Activated T-helper 17 cell treated with anti-CD3 and anti-CD28 coated beads, Interleukin-2, amount 50 U/mL, for 72 hours (primary cell): ENCODE results near the gene TRABD2B. TPM values are rescaled to one million over a fixed set of nuclear protein-coding genes. Genes with fewer than 3 reads are reported as not detected.

Source experiments
- ATAC-seq: fragments of 150-1000 bp; cut with Tn5 transposase; replicated peaks from 2 replicates; pipeline ENCODE4 v1.10.0; 2021; ENCODE audit warnings: mild to moderate bottlenecking, moderate library complexity
- H3K27ac Mint-ChIP-seq: one replicate; pipeline ENCODE4 v1.8.0; 2022; ENCODE audit warnings: mixed read lengths
- H3K27me3 Mint-ChIP-seq: one replicate; pipeline ENCODE4 v1.8.0; 2022; ENCODE audit warnings: mixed read lengths
- H3K36me3 Mint-ChIP-seq: one replicate; pipeline ENCODE4 v1.8.0; 2022; ENCODE audit warnings: low read depth, mild to moderate bottlenecking, mixed read lengths
- H3K4me1 Mint-ChIP-seq: one replicate; pipeline ENCODE4 v1.8.0; 2022; ENCODE audit warnings: mixed read lengths
- H3K4me3 Mint-ChIP-seq: one replicate; pipeline ENCODE4 v1.8.0; 2022; ENCODE audit warnings: mild to moderate bottlenecking, mixed read lengths
- H3K9me3 Mint-ChIP-seq: one replicate; pipeline ENCODE4 v1.8.0; 2022; ENCODE audit warnings: mixed read lengths
- total RNA-seq, 2 donors: library from RNA; stranded (reverse); gene quantifications; one replicate each; pipeline ENCODE4 v1.2.3, GENCODE V29; 2022

Gene TRABD2B
- total RNA-seq, 2 donors from 2014 or later = not detected

GRCh38 chr1:47837866-47838561 is 159.2 kb downstream of the TRABD2B start:
- Mint-ChIP-seq H3K27me3 (peaks cover 21% of the 10 kb centered on the region), H3K4me3 (no peak overlapping the region), H3K27ac (no peak overlapping the region), H3K9me3 (peaks cover 4% of the 10 kb centered on the region), H3K36me3 (no peaks in the 10 kb centered on the region), H3K4me1 (no peaks in the 10 kb centered on the region)
- no peak for ATAC-seq

GRCh38 chr1:47837056-47837830 is 159.9 kb downstream of the TRABD2B start:
- H3K4me1 Mint-ChIP-seq = no peaks in the 10 kb centered on the region
- H3K27me3 Mint-ChIP-seq = peaks cover 15% of the 10 kb centered on the region
- no peak for ATAC-seq
- H3K4me3 Mint-ChIP-seq = no peak overlapping the region
- H3K36me3 Mint-ChIP-seq = no peaks in the 10 kb centered on the region
- peaks cover 4% of the 10 kb centered on the region for H3K9me3 Mint-ChIP-seq
- no peak overlapping the region for H3K27ac Mint-ChIP-seq

- no peak for ATAC-seq
- no peaks in the 10 kb centered on the region for H3K36me3 Mint-ChIP-seq
- H3K4me1 Mint-ChIP-seq = no peaks in the 10 kb centered on the region
- no peak overlapping the region for H3K4me3 Mint-ChIP-seq
- H3K27ac Mint-ChIP-seq = no peak overlapping the region
- peaks cover 4% of the 10 kb centered on the region for H3K9me3 Mint-ChIP-seq
- H3K27me3 Mint-ChIP-seq = peaks cover 23% of the 10 kb centered on the region
These were observed 161.8 kb downstream of the TRABD2B start for GRCh38 chr1:47835409-47835808.

- Mint-ChIP-seq H3K27me3 (peaks cover 31% of the 10 kb centered on the region), H3K4me1 (no peaks in the 10 kb centered on the region), H3K4me3 (no peak overlapping the region), H3K27ac (no peak overlapping the region), H3K9me3 (peaks cover 4% of the 10 kb centered on the region), H3K36me3 (no peaks in the 10 kb centered on the region)
- ATAC-seq = no peak
These were observed 162.9 kb downstream of the TRABD2B start for GRCh38 chr1:47834326-47834725.

GRCh38 chr1:47830641-47831333 is 166.4 kb downstream of the TRABD2B start:
- no peaks in the 10 kb centered on the region for H3K36me3 Mint-ChIP-seq
- H3K9me3 Mint-ChIP-seq = peaks cover 4% of the 10 kb centered on the region
- H3K27me3 Mint-ChIP-seq = peaks cover 26% of the 10 kb centered on the region
- ATAC-seq = no peak
- no peak overlapping the region for H3K4me3 Mint-ChIP-seq
- H3K27ac Mint-ChIP-seq = no peak overlapping the region
- H3K4me1 Mint-ChIP-seq = no peaks in the 10 kb centered on the region

GRCh38 chr1:47830021-47830420 is 167.2 kb downstream of the TRABD2B start:
- Mint-ChIP-seq H3K27ac (no peak overlapping the region), H3K4me1 (no peaks in the 10 kb centered on the region), H3K27me3 (peaks cover 26% of the 10 kb centered on the region), H3K36me3 (no peaks in the 10 kb centered on the region), H3K9me3 (no peaks in the 10 kb centered on the region), H3K4me3 (no peak overlapping the region)
- no peak for ATAC-seq

GRCh38 chr1:47828978-47829377 is 168.2 kb downstream of the TRABD2B start:
- no peak for ATAC-seq
- no peak overlapping the region for H3K4me3 Mint-ChIP-seq
- H3K4me1 Mint-ChIP-seq = no peaks in the 10 kb centered on the region
- H3K9me3 Mint-ChIP-seq = no peaks in the 10 kb centered on the region
- H3K36me3 Mint-ChIP-seq = no peaks in the 10 kb centered on the region
- H3K27ac Mint-ChIP-seq = no peak overlapping the region
- H3K27me3 Mint-ChIP-seq = peaks cover 26% of the 10 kb centered on the region

- Mint-ChIP-seq H3K9me3 (no peaks in the 10 kb centered on the region), H3K36me3 (no peaks in the 10 kb centered on the region), H3K4me1 (no peaks in the 10 kb centered on the region), H3K4me3 (no peak overlapping the region), H3K27me3 (peaks cover 19% of the 10 kb centered on the region), H3K27ac (no peak overlapping the region)
- ATAC-seq = no peak
These were observed 170.1 kb downstream of the TRABD2B start for GRCh38 chr1:47827109-47827508.

- Mint-ChIP-seq H3K27ac (no peak overlapping the region), H3K4me1 (no peaks in the 10 kb centered on the region), H3K27me3 (peaks cover 9% of the 10 kb centered on the region), H3K9me3 (no peaks in the 10 kb centered on the region), H3K4me3 (no peak overlapping the region), H3K36me3 (no peaks in the 10 kb centered on the region)
- no peak for ATAC-seq
These were observed 172.5 kb downstream of the TRABD2B start for GRCh38 chr1:47824716-47825115.

GRCh38 chr1:47824297-47824696 is 172.9 kb downstream of the TRABD2B start:
- H3K9me3 Mint-ChIP-seq = no peaks in the 10 kb centered on the region
- no peak overlapping the region for H3K4me3 Mint-ChIP-seq
- no peak overlapping the region for H3K27ac Mint-ChIP-seq
- ATAC-seq = no peak
- H3K27me3 Mint-ChIP-seq = peaks cover 4% of the 10 kb centered on the region
- no peaks in the 10 kb centered on the region for H3K36me3 Mint-ChIP-seq
- no peaks in the 10 kb centered on the region for H3K4me1 Mint-ChIP-seq

- no peak for ATAC-seq
- Mint-ChIP-seq H3K4me1 (no peaks in the 10 kb centered on the region), H3K27me3 (peaks cover 6% of the 10 kb centered on the region), H3K36me3 (no peaks in the 10 kb centered on the region), H3K27ac (no peak overlapping the region), H3K9me3 (no peaks in the 10 kb centered on the region), H3K4me3 (no peak overlapping the region)
These were observed 174.0 kb downstream of the TRABD2B start for GRCh38 chr1:47823040-47823808.

GRCh38 chr1:47821760-47822159 is 175.4 kb downstream of the TRABD2B start:
- no peak overlapping the region for H3K4me3 Mint-ChIP-seq
- H3K9me3 Mint-ChIP-seq = no peaks in the 10 kb centered on the region
- H3K4me1 Mint-ChIP-seq = no peaks in the 10 kb centered on the region
- no peaks in the 10 kb centered on the region for H3K36me3 Mint-ChIP-seq
- H3K27me3 Mint-ChIP-seq = peaks cover 7% of the 10 kb centered on the region
- no peak overlapping the region for H3K27ac Mint-ChIP-seq
- ATAC-seq = no peak

- H3K9me3 Mint-ChIP-seq = no peaks in the 10 kb centered on the region
- no peak overlapping the region for H3K27ac Mint-ChIP-seq
- no peaks in the 10 kb centered on the region for H3K4me1 Mint-ChIP-seq
- ATAC-seq = no peak
- no peak overlapping the region for H3K4me3 Mint-ChIP-seq
- H3K27me3 Mint-ChIP-seq = peaks cover 7% of the 10 kb centered on the region
- no peaks in the 10 kb centered on the region for H3K36me3 Mint-ChIP-seq
These were observed 177.7 kb downstream of the TRABD2B start for GRCh38 chr1:47819574-47819888.
